RWPE1 (cell line): ENCODE data around the gene CHFR.
"Not testable (repeated sequence)": the region's sequence is repeated elsewhere in the genome, so short reads cannot be mapped to it uniquely, and the experiment has no call there.

Experiments used
- CTCF ChIA-PET: fragments of 350-600 bp; sonication (Branson Sonifier 250); formaldehyde crosslinking; extraction: SDS; loops from one replicate; lab custom pipeline; 2021; lab: Yijun Ruan, JAX
- POLR2A ChIA-PET: fragments of 400-600 bp; formaldehyde crosslinking; extraction: SDS; loops from one replicate; lab custom pipeline; 2020; ENCODE audit warnings: antibody characterized with exemption; ENCODE audit not compliant: low non-redundant PET; lab: Yijun Ruan, JAX
- DNase-seq: peaks from one replicate; pipeline ENCODE4 v3.0.0; 2012; ENCODE audit warnings: low spot score
- H3K27ac ChIP-seq: fragments of 450-650 bp; 2 replicates; pipeline ENCODE4 v1.5.1; 2017
- CTCF ChIP-seq: fragments of 450-650 bp; conservative IDR thresholded peaks from 2 replicates; pipeline ENCODE4 v1.5.1; 2017; ENCODE audit warnings: low read depth, mild to moderate bottlenecking

Gene CHFR

GRCh38 chr12:132851465-132851864, 35.9 kb downstream of the CHFR start:
- H3K27ac ChIP-seq = no peak overlapping the region
- ChIA-PET POLR2A (no interaction called here), CTCF (no interaction called here)
- TF ChIP-seq CTCF = no peak
- no peak for DNase-seq

- ChIA-PET CTCF (no interaction called here), POLR2A (no interaction called here)
- no peak for DNase-seq
- no peak overlapping the region for H3K27ac ChIP-seq
- no peak for TF ChIP-seq CTCF
Measured at GRCh38 chr12:132850291-132850690, 37.1 kb downstream of the CHFR start.

- ChIA-PET POLR2A (no interaction called here), CTCF (no interaction called here)
- no peak overlapping the region for H3K27ac ChIP-seq
- TF ChIP-seq CTCF = no peak
- DNase-seq = no peak
Measured at GRCh38 chr12:132848521-132848920, 38.9 kb downstream of the CHFR start.

GRCh38 chr12:132847363-132848356, 39.7 kb downstream of the CHFR start:
- no peak for TF ChIP-seq CTCF
- POLR2A ChIA-PET = no interaction called here
- DNase-seq = no peak
- CTCF ChIA-PET = no interaction called here
- no peak overlapping the region for H3K27ac ChIP-seq

DNA sequence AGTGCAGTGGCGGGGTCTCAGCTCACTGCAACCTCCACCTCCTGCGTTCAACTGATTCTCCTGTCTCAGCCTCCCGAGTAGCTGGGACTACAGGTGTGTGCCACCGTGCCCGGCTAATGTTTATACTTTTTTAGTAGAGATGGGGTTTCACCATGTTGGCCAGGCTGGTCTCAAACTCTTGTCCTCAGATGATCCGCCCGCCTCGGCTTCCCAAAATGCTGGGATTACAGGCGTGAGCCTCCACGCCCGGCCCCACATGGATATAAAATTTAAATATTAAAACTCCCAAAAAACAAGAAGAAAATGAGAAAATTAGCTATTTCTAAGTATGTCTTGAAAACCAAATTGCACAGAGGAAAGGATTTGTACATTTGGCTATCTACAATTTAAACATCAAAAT, 42.7 kb downstream of the CHFR start:
- CTCF ChIA-PET, POLR2A ChIA-PET: not testable (repeated sequence)

GRCh38 chr12:132842449-132843045, 44.9 kb downstream of the CHFR start:
- H3K27ac ChIP-seq = no peak overlapping the region
- CTCF ChIA-PET = no interaction called here
- POLR2A ChIA-PET = no interaction called here
- no peak for TF ChIP-seq CTCF
- no peak for DNase-seq

More for the DNA sequence above, 42.7 kb downstream of the CHFR start:
- H3K27ac ChIP-seq, DNase-seq: not testable (repeated sequence)

DNA sequence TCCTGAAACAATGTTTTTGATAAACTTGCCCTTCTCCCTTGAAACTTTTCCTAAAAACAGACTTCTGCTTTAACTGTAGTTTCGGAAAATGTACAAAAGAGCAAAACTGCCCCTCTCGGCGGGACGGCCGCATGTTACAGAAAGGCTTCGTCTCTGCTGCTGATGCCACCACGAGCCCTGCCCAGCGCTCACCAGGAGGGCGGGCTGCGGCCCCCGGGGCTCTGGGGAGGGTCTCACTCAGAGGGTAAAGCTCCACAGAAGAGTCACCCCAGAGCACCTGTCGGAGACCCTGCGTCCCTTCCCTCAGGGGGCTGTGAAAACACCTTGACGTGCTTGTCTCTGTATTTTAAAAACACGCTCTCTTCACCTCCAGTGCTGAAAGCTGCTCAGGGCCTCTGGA, 46.3 kb downstream of the CHFR start:
- CTCF ChIA-PET = no interaction called here
- POLR2A ChIA-PET = no interaction called here

More for the DNA sequence above, 46.3 kb downstream of the CHFR start:
- H3K27ac ChIP-seq = no peak overlapping the region
- DNase-seq = no peak
- no peak for TF ChIP-seq CTCF
